Common myeloid progenitor, CD34-positive (primary cell): Measurements from ENCODE around the gene GRK6.

Source experiments
- CTCF ChIA-PET: fragments of 350-600 bp; sonication (Branson Sonifier 250); formaldehyde crosslinking; loops from one replicate; lab custom pipeline; 2021; ENCODE audit warnings: antibody characterized with exemption; lab: Charles Lee
- POLR2A ChIA-PET: fragments of 350-600 bp; sonication (Branson Sonifier 250); formaldehyde crosslinking; loops from one replicate; lab custom pipeline; 2021; ENCODE audit warnings: antibody characterized with exemption; lab: Charles Lee
- DNase-seq, 3 donors: peaks; one replicate each; pipeline versions ENCODE4 v3.0.0 to v3.0.0-alpha.2; 2013
- H3K27ac ChIP-seq, 2 experiments: 1 replicate in 1 of 2; 2 replicates in 1 of 2; pipeline ENCODE4 v1.7.0; 2013; ENCODE audit warnings: inconsistent platforms in 2 of 2, low read length in 2 of 2, mild to moderate bottlenecking in 2 of 2, low read depth in 1 of 2, moderate library complexity in 1 of 2; ENCODE audit not compliant: severe bottlenecking in 2 of 2, insufficient read depth in 1 of 2, poor library complexity in 1 of 2
- H3K27me3 ChIP-seq, 5 experiments: replicated peaks in 2 of 5; 1 replicate in 3 of 5; 2 replicates in 2 of 5; pipeline versions ENCODE4 v1.6.1 to v1.7.0; 2013; ENCODE audit warnings: low read length in 4 of 5, mild to moderate bottlenecking in 2 of 5, moderate library complexity in 2 of 5, inconsistent platforms in 1 of 5; ENCODE audit not compliant: insufficient read depth in 5 of 5, control insufficient read depth in 4 of 5
- H3K36me3 ChIP-seq, 4 experiments: 1 replicate in 2 of 4; 2 replicates in 2 of 4; pipeline versions ENCODE4 v1.6.1 to v1.7.0; 2013; ENCODE audit warnings: low read length in 3 of 4, control low read depth in 1 of 4, mild to moderate bottlenecking in 1 of 4; ENCODE audit not compliant: control insufficient read depth in 4 of 4, insufficient read depth in 4 of 4
- H3K4me1 ChIP-seq, 4 experiments: 1 replicate in 3 of 4; 2 replicates in 1 of 4; pipeline versions ENCODE4 v1.6.1 to v1.7.1; 2013; ENCODE audit warnings: low read length in 3 of 4, mild to moderate bottlenecking in 3 of 4, control low read depth in 1 of 4, inconsistent platforms in 1 of 4, moderate library complexity in 1 of 4; ENCODE audit not compliant: control insufficient read depth in 4 of 4, insufficient read depth in 4 of 4; ENCODE audit errors: control extremely low read depth in 1 of 4
- H3K4me3 ChIP-seq, 7 experiments: 1 replicate in 4 of 7; 2 replicates in 3 of 7; pipeline versions ENCODE4 v1.5.1 to v1.7.0; 2013; ENCODE audit warnings: mild to moderate bottlenecking in 7 of 7, low read length in 6 of 7, moderate library complexity in 6 of 7, inconsistent platforms in 2 of 7, low read depth in 2 of 7, control low read depth in 1 of 7; ENCODE audit not compliant: insufficient read depth in 4 of 7, control insufficient read depth in 1 of 7; ENCODE audit errors: extremely low read depth in 1 of 7
- H3K9me3 ChIP-seq, 5 experiments: 1 replicate in 4 of 5; 2 replicates in 1 of 5; pipeline versions ENCODE4 v1.6.1 to v1.7.1; 2013; ENCODE audit warnings: low read length in 4 of 5, mild to moderate bottlenecking in 2 of 5, inconsistent platforms in 1 of 5, low read depth in 1 of 5, moderate library complexity in 1 of 5; ENCODE audit not compliant: control insufficient read depth in 4 of 5, insufficient read depth in 2 of 5; ENCODE audit errors: control extremely low read depth in 1 of 5
- WGBS: methylation state at CpG from one replicate; pipeline ENCODE4 v1.1.5; 2013; ENCODE audit not compliant: insufficient coverage; 5-methylcytosine and 5-hydroxymethylcytosine counted together

GRK6 gene

DNA sequence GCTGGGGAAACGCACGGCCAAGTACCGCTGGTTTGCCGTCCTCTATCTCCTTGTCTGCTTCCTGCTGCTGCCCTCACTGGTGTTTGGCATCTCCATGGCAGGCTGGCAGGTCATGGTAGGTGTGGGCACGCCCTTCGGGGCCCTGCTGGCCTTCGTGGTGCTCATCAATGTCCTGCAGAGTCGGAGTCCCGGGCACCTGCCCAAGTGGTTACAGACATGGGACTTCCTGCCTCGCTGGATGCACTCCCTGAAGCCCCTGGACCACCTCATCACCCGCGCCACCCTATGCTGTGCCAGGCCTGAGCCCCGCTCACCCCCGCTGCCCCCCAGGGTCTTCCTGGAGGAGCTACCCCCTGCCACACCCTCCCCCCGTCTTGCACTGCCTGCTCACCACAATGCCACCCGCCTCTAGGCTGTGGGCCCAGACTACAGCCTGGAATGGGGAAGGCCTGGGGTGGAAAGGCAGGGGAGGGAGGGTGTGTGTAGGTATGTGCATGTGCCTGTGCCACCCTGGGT lies 28.5 kb upstream of the GRK6 start:
- Histone ChIP-seq H3K27ac (no peak overlapping the region), H3K9me3 (no peaks in the 10 kb centered on the region), H3K27me3 (peaks cover 0 to 32% (median 15%) of the 10 kb centered on the region in 5 experiments), H3K36me3 (no peaks in the 10 kb centered on the region), H3K4me3 (no peak overlapping the region), H3K4me1 (peaks cover 3 to 32% (median 23%) of the 10 kb centered on the region in 4 experiments)
- POLR2A ChIA-PET: no interaction called here
- WGBS: 86% methylated on average over 14 of the region's 16 CpGs
- CTCF ChIA-PET: interaction anchor here (1.0 to 13.7 kb wide), 3 partner anchors 8 to 51 kb away, joined by 3 to 509 read pairs (median 3); partner anchors contain the start of gene PRR7
- no peak for DNase-seq

DNA sequence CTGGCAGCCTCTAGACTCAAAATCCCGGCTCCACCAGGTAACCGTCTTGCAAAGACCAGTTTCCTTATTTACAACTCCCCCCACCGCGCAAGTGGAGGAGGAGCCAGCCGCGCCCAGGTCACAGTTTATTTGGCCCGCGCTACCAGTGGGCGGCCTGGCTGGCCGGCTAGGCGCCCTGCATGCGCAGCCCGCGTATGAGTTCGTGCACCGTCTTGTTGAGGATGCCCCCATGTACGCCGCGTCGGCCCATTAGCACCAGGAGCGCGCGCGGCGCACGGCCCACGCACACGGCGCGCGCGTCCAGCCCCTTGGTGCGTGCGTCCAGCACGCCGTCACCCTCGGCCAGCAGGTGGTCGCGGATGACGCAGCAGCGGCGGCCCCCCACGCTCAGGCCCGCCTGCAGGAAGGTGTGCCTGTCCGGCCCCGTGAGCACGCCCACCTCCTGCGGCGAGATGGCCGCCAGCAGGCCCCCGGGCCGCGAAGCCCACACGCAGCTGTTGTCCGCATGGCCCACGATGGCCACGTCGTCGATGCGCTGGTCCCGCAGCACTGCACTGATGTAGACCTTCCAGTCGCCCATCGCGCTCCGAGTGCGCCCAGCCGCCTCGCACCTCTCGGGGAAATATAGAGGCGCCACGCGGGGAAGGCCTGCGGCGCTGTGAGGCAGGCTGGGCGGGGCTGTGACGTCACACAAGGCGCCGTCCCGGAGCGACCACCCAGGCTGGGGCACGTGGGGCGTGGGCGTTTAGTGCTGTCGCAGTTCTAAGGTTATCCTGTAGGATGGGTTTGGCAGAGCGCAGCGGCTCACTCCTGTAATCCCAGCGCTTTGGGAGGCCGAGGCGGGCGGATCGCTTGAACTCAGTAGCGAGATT lies 26.2 kb upstream of the GRK6 start, which contains the start of gene PFN3:
Gene PFN3 (minus strand): TSS at position 665 of the 872 bp plus-strand sequence. CDS start 85 bp downstream, at position 580.
- peak in 2 of 3 donors; percentile 40 to 51 for DNase-seq
- POLR2A ChIA-PET: no interaction called here
- Histone ChIP-seq H3K4me3 (no peak within 1 kb of the TSS), H3K36me3 (no peaks in the 10 kb centered on the region), H3K27me3 (peaks cover 0 to 40% (median 16%) of the 10 kb centered on the region in 5 experiments), H3K27ac (no peak within 1 kb of the TSS), H3K9me3 (no peaks in the 10 kb centered on the region), H3K4me1 (peaks cover under 1 to 42% (median 32%) of the 10 kb centered on the region in 4 experiments)
- 67% methylated on average over 89 of the region's 92 CpGs for whole genome bisulfite sequencing
- CTCF ChIA-PET: interaction anchor here (1.0 to 17.2 kb wide), 5 partner anchors 9 to 109 kb away, joined by 3 to 509 read pairs (median 226); partner anchors contain the start of genes DOK3, GRK6 and PRR7

DNA sequence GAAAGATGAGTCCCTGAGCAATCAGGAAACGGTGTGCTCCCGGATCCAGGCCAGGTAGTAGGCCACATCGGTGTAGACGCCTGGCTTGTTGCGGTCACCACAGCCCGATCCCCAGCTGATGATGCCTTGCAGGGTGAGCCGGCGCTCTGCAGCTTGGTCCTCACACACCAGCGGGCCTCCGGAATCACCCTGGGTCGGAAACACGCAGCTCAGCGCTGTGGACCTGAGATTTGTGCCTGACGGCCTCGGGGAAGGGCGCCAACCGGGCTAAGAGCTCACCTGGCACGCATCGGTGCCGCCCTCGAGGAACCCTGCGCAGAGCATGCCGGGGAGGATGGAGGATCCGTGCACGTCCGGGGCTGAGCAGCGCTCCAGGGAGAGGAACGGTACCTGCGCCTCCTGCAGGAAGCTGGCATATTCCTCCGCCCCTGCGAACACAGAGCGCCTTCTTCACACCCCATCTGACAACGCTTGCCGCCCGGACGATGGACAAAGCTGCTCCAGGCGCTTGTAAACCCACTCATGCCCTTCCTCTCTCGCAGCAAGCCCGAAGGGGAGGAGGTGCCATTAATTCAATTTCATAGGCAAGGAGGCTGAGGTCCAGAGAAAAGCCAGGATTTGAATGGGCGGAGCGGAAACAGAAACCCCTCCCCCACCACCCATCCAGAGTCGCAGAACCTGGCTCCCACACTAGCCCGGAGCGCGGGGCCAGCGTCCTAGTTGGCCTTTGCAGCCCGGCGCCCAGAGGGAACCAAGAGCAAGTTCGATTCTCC lies 24.0 kb upstream of the GRK6 start:
- peak; percentile 41 to 51 (median 47) for DNase-seq
- no peaks in the 10 kb centered on the region for H3K9me3 ChIP-seq
- POLR2A ChIA-PET: interaction anchor here (0.7 to 5.1 kb wide), 7 partner anchors 9 to 53 kb away, joined by 3 to 59 read pairs (median 9); partner anchors contain the start of genes GRK6 and PRR7
- H3K27me3 ChIP-seq: peaks cover 0 to 40% (median 16%) of the 10 kb centered on the region in 5 experiments
- H3K4me1 ChIP-seq: peaks cover 2 to 59% (median 44%) of the 10 kb centered on the region in 4 experiments
- WGBS: 34% methylated on average over 31 of the region's 49 CpGs
- CTCF ChIA-PET: interaction anchor here (0.6 to 17.2 kb wide), 22 partner anchors 11 to 288 kb away, joined by 3 to 509 read pairs (median 6); partner anchors contain the start of genes DOK3, GRK6, PDLIM7 and PRR7
- no peak overlapping the region for H3K27ac ChIP-seq
- peak overlapping the region in 6 of 7 experiments; percentile 6 to 76 (median 65) for H3K4me3 ChIP-seq
- no peaks in the 10 kb centered on the region for H3K36me3 ChIP-seq

DNA sequence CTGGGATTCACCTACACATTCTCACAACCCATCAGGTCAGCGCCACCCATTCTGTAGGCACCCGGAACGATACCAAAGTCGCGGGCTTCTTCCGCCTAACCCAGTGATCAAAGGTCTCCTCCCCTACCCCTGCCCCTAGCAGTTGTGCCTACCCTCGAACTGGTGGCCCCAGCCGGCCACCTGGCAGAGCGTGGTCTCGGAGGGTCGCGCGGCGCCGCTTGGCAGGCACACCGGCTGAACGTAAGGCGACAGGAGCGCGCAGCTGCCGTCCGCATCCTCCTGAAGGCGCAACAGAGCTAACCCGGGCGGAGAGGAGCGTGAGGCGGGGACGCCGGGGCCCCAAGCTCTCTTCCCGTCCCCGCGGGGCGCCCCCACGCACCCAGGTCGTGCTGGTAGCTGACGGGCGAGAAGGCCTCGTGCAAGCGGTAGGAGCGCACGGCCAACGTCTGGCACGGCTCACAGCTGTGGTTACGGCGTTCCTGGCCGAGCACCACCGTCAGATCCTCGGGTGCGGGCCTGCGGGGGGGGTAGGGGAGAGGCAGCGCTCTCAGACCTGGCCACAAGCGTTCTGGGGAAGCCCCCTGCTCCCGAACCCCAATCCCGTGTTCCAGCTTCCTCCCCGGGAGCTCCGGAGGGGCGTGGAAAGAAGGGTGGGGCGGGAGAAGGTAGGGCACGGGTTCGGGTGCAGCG lies 23.2 kb upstream of the GRK6 start:
- ChIA-PET POLR2A (interaction anchor here (1.1 to 5.1 kb wide), 7 partner anchors 12 to 53 kb away, joined by 3 to 59 read pairs (median 9); partner anchors contain the start of genes GRK6 and PRR7), CTCF (interaction anchor here (0.9 to 17.2 kb wide), 26 partner anchors 12 to 288 kb away, joined by 3 to 509 read pairs (median 6); partner anchors contain the start of genes DOK3, GRK6, PDLIM7 and PRR7)
- Histone ChIP-seq H3K9me3 (no peaks in the 10 kb centered on the region), H3K27ac (no peak overlapping the region), H3K36me3 (no peaks in the 10 kb centered on the region), H3K4me1 (peaks cover 2 to 57% (median 44%) of the 10 kb centered on the region in 4 experiments), H3K27me3 (peaks cover 0 to 40% (median 16%) of the 10 kb centered on the region in 5 experiments), H3K4me3 (peak overlapping the region in 6 of 7 experiments; percentile 32 to 76 (median 65))
- DNase-seq: peak; percentile 46 to 77 (median 66)
- 1% methylated on average over 49 of the region's 61 CpGs for WGBS

DNA sequence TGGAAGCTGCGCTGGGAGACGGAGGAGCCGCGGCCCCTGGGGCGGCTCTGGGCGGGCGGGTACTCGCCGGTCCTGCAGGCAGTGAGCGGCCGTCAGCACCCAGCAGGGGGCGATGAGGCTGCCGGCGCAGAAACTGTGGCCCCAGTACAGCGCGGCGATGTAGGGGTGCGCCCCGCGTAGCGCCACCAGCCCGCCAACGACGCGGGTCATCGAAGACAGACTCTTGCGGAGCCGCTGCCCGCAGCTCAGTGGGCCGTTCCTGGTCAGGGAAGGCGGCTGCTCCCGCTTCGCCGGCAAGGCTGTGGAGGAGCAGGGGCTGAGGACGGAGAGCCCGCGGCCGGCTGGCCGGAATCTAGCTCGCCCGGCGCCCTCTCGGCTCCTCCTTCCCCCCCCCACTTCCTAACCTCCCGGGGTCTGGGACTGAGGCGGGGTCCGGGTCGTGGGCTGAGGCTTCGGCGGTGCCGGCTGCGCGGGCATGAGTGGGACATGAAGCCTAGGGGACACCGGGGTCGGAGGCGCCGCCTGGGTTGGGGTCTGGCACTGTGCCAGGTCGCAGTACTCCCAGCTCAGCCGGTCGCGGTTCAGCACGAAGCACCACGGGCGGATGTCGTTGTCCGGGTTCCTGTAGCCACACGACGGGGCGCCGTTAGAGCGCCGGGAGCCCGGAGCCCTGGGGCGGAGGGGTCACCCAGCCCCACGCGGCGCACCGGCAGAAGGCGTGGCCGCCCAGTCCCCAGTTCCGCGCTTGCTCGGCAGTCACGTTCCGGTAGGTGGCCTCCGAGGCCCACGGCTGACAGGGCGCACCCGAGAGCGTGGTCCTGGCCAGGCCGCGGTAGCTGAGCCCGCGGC lies 22.5 kb upstream of the GRK6 start:
- Histone ChIP-seq H3K27ac (peak overlapping the region in 1 of 2 experiments; percentile 49), H3K9me3 (no peaks in the 10 kb centered on the region), H3K4me3 (peak overlapping the region; percentile 29 to 76 (median 61)), H3K4me1 (peaks cover 2 to 55% (median 44%) of the 10 kb centered on the region in 4 experiments), H3K27me3 (peaks cover 0 to 40% (median 16%) of the 10 kb centered on the region in 5 experiments), H3K36me3 (no peaks in the 10 kb centered on the region)
- CTCF ChIA-PET: interaction anchor here (0.6 to 17.2 kb wide), 30 partner anchors 13 to 102 kb away, joined by 3 to 509 read pairs (median 6); partner anchors contain the start of genes DOK3, GRK6, PDLIM7 and PRR7
- peak; percentile 88 to 93 (median 92) for DNase-seq
- POLR2A ChIA-PET: interaction anchor here (0.6 to 5.1 kb wide), 10 partner anchors 12 to 52 kb away, joined by 3 to 59 read pairs (median 5); partner anchors contain the start of genes GRK6 and PRR7
- 0% methylated on average over 80 of the region's 93 CpGs for WGBS
